Nephron progenitor cell (in vitro differentiated cells): ENCODE measurements around the gene ZBTB7B.

ENCODE experiments used
- DNase-seq: peaks from one replicate; pipeline ENCODE4 v3.0.0; 2021
- H3K27ac Mint-ChIP-seq: 2 replicates; pipeline ENCODE4 v1.8.0; 2021; ENCODE audit warnings: mild to moderate bottlenecking, moderate library complexity, mixed read lengths
- H3K27me3 Mint-ChIP-seq: 2 replicates; pipeline ENCODE4 v1.8.0; 2021; ENCODE audit warnings: mild to moderate bottlenecking, low read depth, mixed read lengths; ENCODE audit not compliant: poor library complexity
- H3K36me3 Mint-ChIP-seq: 2 replicates; pipeline ENCODE4 v1.8.0; 2021; ENCODE audit warnings: low read depth, mixed read lengths
- H3K4me1 Mint-ChIP-seq: 2 replicates; pipeline ENCODE4 v1.8.0; 2021; ENCODE audit warnings: mixed read lengths
- H3K4me3 Mint-ChIP-seq: 2 replicates; pipeline ENCODE4 v1.8.0; 2021; ENCODE audit warnings: mild to moderate bottlenecking, moderate library complexity, mixed read lengths
- H3K9me3 Mint-ChIP-seq: 2 replicates; pipeline ENCODE4 v1.8.0; 2021; ENCODE audit warnings: mild to moderate bottlenecking, moderate library complexity, mixed read lengths
- CTCF ChIP-seq: fragments of 200-600 bp; sonication (generic); IDR thresholded peaks from 2 replicates; pipeline ENCODE4 v1.5.0; 2021; ENCODE audit warnings: antibody characterized with exemption

The ZBTB7B gene

GRCh38 chr1:155037851-155038441 is 35.3 kb downstream of the ZBTB7B start:
- no peaks in the 10 kb centered on the region for H3K9me3 Mint-ChIP-seq
- no peak overlapping the region for H3K4me3 Mint-ChIP-seq
- peaks cover 15% of the 10 kb centered on the region for H3K27me3 Mint-ChIP-seq
- TF ChIP-seq CTCF, result no peak
- DNase-seq, result no peak
- H3K36me3 Mint-ChIP-seq, result no peaks in the 10 kb centered on the region
- no peak overlapping the region for H3K27ac Mint-ChIP-seq
- peaks cover 12% of the 10 kb centered on the region for H3K4me1 Mint-ChIP-seq

- Mint-ChIP-seq H3K27me3 (peaks cover 17% of the 10 kb centered on the region), H3K36me3 (no peaks in the 10 kb centered on the region), H3K4me3 (no peak overlapping the region), H3K9me3 (no peaks in the 10 kb centered on the region), H3K27ac (no peak overlapping the region), H3K4me1 (peaks cover 15% of the 10 kb centered on the region)
- DNase-seq, result no peak
- no peak for TF ChIP-seq CTCF
These were observed 36.2 kb downstream of the ZBTB7B start for GRCh38 chr1:155038602-155039307.

- Mint-ChIP-seq H3K4me1 (peaks cover 21% of the 10 kb centered on the region), H3K27ac (no peak overlapping the region), H3K9me3 (no peaks in the 10 kb centered on the region), H3K27me3 (peaks cover 17% of the 10 kb centered on the region), H3K36me3 (no peaks in the 10 kb centered on the region), H3K4me3 (no peak overlapping the region)
- no peak for TF ChIP-seq CTCF
- no peak for DNase-seq
These were observed 36.7 kb downstream of the ZBTB7B start for GRCh38 chr1:155039308-155039669.

- peaks cover 13% of the 10 kb centered on the region for H3K27me3 Mint-ChIP-seq
- H3K4me1 Mint-ChIP-seq, result peaks cover 33% of the 10 kb centered on the region
- no peak overlapping the region for H3K4me3 Mint-ChIP-seq
- no peak for DNase-seq
- no peaks in the 10 kb centered on the region for H3K36me3 Mint-ChIP-seq
- no peak overlapping the region for H3K27ac Mint-ChIP-seq
- no peak for TF ChIP-seq CTCF
- H3K9me3 Mint-ChIP-seq, result no peaks in the 10 kb centered on the region
These were observed 37.9 kb downstream of the ZBTB7B start for GRCh38 chr1:155040358-155041093.

GRCh38 chr1:155042789-155043188 is 40.2 kb downstream of the ZBTB7B start:
- no peak for DNase-seq
- peaks cover 44% of the 10 kb centered on the region for H3K4me1 Mint-ChIP-seq
- no peak for TF ChIP-seq CTCF
- peaks cover 12% of the 10 kb centered on the region for H3K27me3 Mint-ChIP-seq
- H3K9me3 Mint-ChIP-seq, result no peaks in the 10 kb centered on the region
- H3K4me3 Mint-ChIP-seq, result no peak overlapping the region
- peak overlapping the region; percentile 64 for H3K27ac Mint-ChIP-seq
- H3K36me3 Mint-ChIP-seq, result no peaks in the 10 kb centered on the region
